HepG2 (cell line): ENCODE measurements around the gene PSMC5. TPM values are rescaled to one million over a fixed set of nuclear protein-coding genes. Genes with fewer than 3 reads are reported as not detected.

Experiments
- ARID4A ChIP-seq: sonication (generic); formaldehyde crosslinking; IDR thresholded peaks from 2 replicates; pipeline ENCODE4 v1.5.0; 2020; ENCODE audit warnings: mild to moderate bottlenecking, missing genetic modification reagents, borderline replicate concordance
- ARNT2 ChIP-seq: sonication (generic); formaldehyde crosslinking; IDR thresholded peaks from 2 replicates; pipeline ENCODE4 v1.8.0; 2022; ENCODE audit warnings: mild to moderate bottlenecking, low read depth, missing genetic modification reagents, moderate library complexity
- FOXA1 ChIP-seq, 2 experiments: fragments of 450-650 bp in 1 of 2; sonication (generic) in 1 of 2; formaldehyde crosslinking in 1 of 2; IDR thresholded peaks; 2 replicates each; pipeline versions ENCODE4 v1.4.0 to v1.6.1; 2016 to 2020; ENCODE audit warnings: missing genetic modification reagents in 1 of 2
- GFI1 ChIP-seq: sonication (generic); formaldehyde crosslinking; IDR thresholded peaks from 2 replicates; pipeline ENCODE4 v1.5.0; 2020; ENCODE audit warnings: missing genetic modification reagents, mild to moderate bottlenecking, borderline replicate concordance
- HOXA7 ChIP-seq: sonication (generic); formaldehyde crosslinking; IDR thresholded peaks from 2 replicates; pipeline ENCODE4 v1.8.1; 2022; ENCODE audit warnings: mild to moderate bottlenecking, missing genetic modification reagents, moderate library complexity
- MAFF ChIP-seq: IDR thresholded peaks from 2 replicates; pipeline ENCODE4 v1.6.1; 2011; ENCODE audit warnings: low read depth, low read length, improper control_type of control experiment
- MZF1 ChIP-seq: sonication (generic); formaldehyde crosslinking; IDR thresholded peaks from 2 replicates; pipeline ENCODE4 v1.8.1; 2023; ENCODE audit warnings: mild to moderate bottlenecking, missing genetic modification reagents, borderline replicate concordance
- NAIF1 ChIP-seq: sonication (generic); formaldehyde crosslinking; IDR thresholded peaks from 2 replicates; pipeline ENCODE4 v1.5.0; 2020; ENCODE audit warnings: mild to moderate bottlenecking, missing genetic modification reagents, borderline replicate concordance
- NFATC3 ChIP-seq: sonication (generic); formaldehyde crosslinking; IDR thresholded peaks from 2 replicates; pipeline ENCODE4 v1.5.1; 2020; ENCODE audit warnings: mild to moderate bottlenecking, missing genetic modification reagents
- NONO ChIP-seq, 2 experiments: fragments of 450-650 bp in 1 of 2; sonication (generic) in 1 of 2; formaldehyde crosslinking in 1 of 2; IDR thresholded peaks in 1 of 2; conservative IDR thresholded peaks in 1 of 2; 2 replicates each; pipeline versions ENCODE4 v1.6.1 to v1.8.0; 2017 to 2022; ENCODE audit warnings: mild to moderate bottlenecking in 1 of 2, missing genetic modification reagents in 1 of 2, moderate library complexity in 1 of 2
- PAWR ChIP-seq: sonication (generic); formaldehyde crosslinking; IDR thresholded peaks from 2 replicates; pipeline ENCODE4 v1.4.0; 2020; ENCODE audit warnings: missing genetic modification reagents, mild to moderate bottlenecking, borderline replicate concordance
- PHF8 ChIP-seq: sonication (generic); formaldehyde crosslinking; IDR thresholded peaks from 2 replicates; pipeline ENCODE4 v1.5.0; 2020; ENCODE audit warnings: missing genetic modification reagents
- PLRG1 ChIP-seq: fragments of 450-650 bp; conservative IDR thresholded peaks from 2 replicates; pipeline ENCODE4 v1.6.1; 2016
- THYN1 ChIP-seq: sonication (generic); formaldehyde crosslinking; IDR thresholded peaks from 2 replicates; pipeline ENCODE4 v1.8.1; 2023; ENCODE audit warnings: low read depth, mild to moderate bottlenecking, moderate library complexity, missing genetic modification reagents, borderline replicate concordance
- USF2 ChIP-seq, 2 experiments: sonication (generic) in 1 of 2; formaldehyde crosslinking in 1 of 2; IDR thresholded peaks; 2 replicates each; pipeline versions ENCODE4 v1.5.1 to v1.6.1; 2011 to 2020; ENCODE audit warnings: borderline replicate concordance in 1 of 2, low read depth in 1 of 2, low read length in 1 of 2, mild to moderate bottlenecking in 1 of 2, missing genetic modification reagents in 1 of 2, moderate library complexity in 1 of 2
- ZBTB7B ChIP-seq: sonication (generic); formaldehyde crosslinking; IDR thresholded peaks from 2 replicates; pipeline ENCODE4 v1.4.0; 2020; ENCODE audit warnings: missing genetic modification reagents
- ZNF124 ChIP-seq: sonication (generic); formaldehyde crosslinking; IDR thresholded peaks from 2 replicates; pipeline ENCODE4 v1.4.0; 2020; ENCODE audit warnings: missing genetic modification reagents
- ZNF232 ChIP-seq: sonication (generic); formaldehyde crosslinking; IDR thresholded peaks from 2 replicates; pipeline ENCODE4 v1.4.0; 2020; ENCODE audit warnings: missing genetic modification reagents, borderline replicate concordance
- ZNF879 ChIP-seq: sonication (generic); formaldehyde crosslinking; IDR thresholded peaks from 2 replicates; pipeline ENCODE4 v1.8.1; 2023; ENCODE audit warnings: missing genetic modification reagents
- ZNF891 ChIP-seq: sonication (generic); formaldehyde crosslinking; IDR thresholded peaks from 2 replicates; pipeline ENCODE4 v1.5.0; 2020; ENCODE audit warnings: mild to moderate bottlenecking, missing genetic modification reagents
- ZSCAN20 ChIP-seq: sonication (generic); formaldehyde crosslinking; IDR thresholded peaks from 2 replicates; pipeline ENCODE4 v1.4.0; 2020; ENCODE audit warnings: missing genetic modification reagents, mild to moderate bottlenecking, borderline replicate concordance
- polyA plus RNA-seq, 8 experiments: library from polyadenylated mRNA; depleted of rRNA in 3 of 8; stranded (reverse) in 7 of 8; unstranded in 1 of 8; fragments of >200 nt; fragmentation: Illumina TruSeq in 4 of 8; extraction: Trizol in 4 of 8; gene quantifications; 2 replicates each; pipeline versions ENCODE4 v1.2.1 to v1.2.3, GENCODE V29; 2011 to 2016; ENCODE audit warnings: low read depth in 4 of 8, missing spikeins in 1 of 8, mixed read lengths in 1 of 8; ENCODE audit not compliant: insufficient read depth in 1 of 8
- total RNA-seq, 5 experiments: library from RNA; depleted of rRNA; stranded (reverse); fragments of >200 nt; fragmentation: Illumina TruSeq; extraction: Trizol; gene quantifications; 2 replicates each; pipeline ENCODE4 v1.2.3, GENCODE V29; 2016; ENCODE audit warnings: low read depth in 1 of 5

PSMC5 gene
- total and polyA plus RNA-seq, 2 of the 13 experiments (the other 11 are each of a cell fraction or from before 2014, with no cell fraction given): 35.3 to 128 TPM

- TF ChIP-seq ARID4A (CRISPR knock-in tag) (peak; percentile 3; the same call in 1 of the 2 replicates), THYN1 (CRISPR knock-in tag) (no peak), ZNF879 (CRISPR knock-in tag) (peak; percentile 24), PAWR (CRISPR knock-in tag) (no peak), ZBTB7B (no peak; the same call in 1 of the 2 replicates), ZSCAN20 (no peak), MZF1 (CRISPR knock-in tag) (no peak), NONO (IDR thresholded peaks at IDR 0.05) (no peak), NONO (CRISPR knock-in tag; conservative IDR thresholded peaks at IDR 0.05) (no peak), ARNT2 (0 out of 2 replicates have a peak, but pooled peaks have one; percentile 0), MAFF (no peak), FOXA1 (IDR thresholded peaks at IDR 0.05) (no peak), FOXA1 (CRISPR knock-in tag; IDR thresholded peaks at IDR 0.05) (no peak), PLRG1 (no peak), NFATC3 (CRISPR knock-in tag) (no peak), HOXA7 (CRISPR knock-in tag) (no peak), GFI1 (CRISPR knock-in tag) (no peak), ZNF124 (CRISPR knock-in tag) (no peak), USF2 (IDR thresholded peaks at IDR 0.05; ENCODE audit: low read depth, low read length) (no peak), USF2 (CRISPR knock-in tag; IDR thresholded peaks at IDR 0.05; ENCODE audit: borderline replicate concordance) (no peak), ZNF232 (CRISPR knock-in tag) (no peak), PHF8 (peak; percentile 55; the same call in 1 of the 2 replicates), NAIF1 (CRISPR knock-in tag) (no peak), ZNF891 (CRISPR knock-in tag) (no peak)
Measured at GRCh38 chr17:63842173-63842539, 14.9 kb downstream of the PSMC5 start (continued).
